C4-2B (cell line): Measurements from ENCODE around the gene PRUNE2.

Experiments
- CTCF ChIP-seq: fragments of 450-650 bp; conservative IDR thresholded peaks from 2 replicates; pipeline ENCODE4 v1.5.1; 2017; ENCODE audit warnings: mild to moderate bottlenecking
- ZFX ChIP-seq: fragments of 450-650 bp; IDR thresholded peaks from 2 replicates; pipeline ENCODE4 v1.6.1; 2017

GRCh38 chr9:76703270-76703669, 202.6 kb downstream of the PRUNE2 start:
- TF ChIP-seq CTCF (no peak), ZFX (no peak)
